HCT116 (cell line): ENCODE results near the gene NR2E1.

Experiments
- FOSL1 ChIP-seq: IDR thresholded peaks from 2 replicates; pipeline ENCODE4 v1.6.1; 2012; ENCODE audit warnings: low read depth
- POLR2A ChIP-seq: IDR thresholded peaks from 2 replicates; pipeline ENCODE4 v1.7.0; 2011; ENCODE audit warnings: borderline replicate concordance; ENCODE audit not compliant: insufficient read depth, insufficient read length; ENCODE audit errors: extremely low read depth
- POLR2AphosphoS5 ChIP-seq: IDR thresholded peaks from 2 replicates; pipeline ENCODE4 v1.6.1; 2011; ENCODE audit warnings: mild to moderate bottlenecking, low read depth, low read length, moderate library complexity
- YY1 ChIP-seq: IDR thresholded peaks from 2 replicates; pipeline ENCODE4 v1.6.1; 2011; ENCODE audit warnings: low read length, low read depth, moderate library complexity, mild to moderate bottlenecking; ENCODE audit not compliant: insufficient replicate concordance; ENCODE audit errors: extremely low read depth
- ZNF274 ChIP-seq: fragments of 200-500 bp; sonication (Bioruptor generic); IDR thresholded peaks from 2 replicates; pipeline ENCODE4 v1.6.1; 2014; ENCODE audit warnings: mild to moderate bottlenecking, low read depth, low read length, inconsistent platforms
- TF ChIP-seq, protein P1 (sequence below), 3 experiments: fragments of 200-600 bp in 1 of 3; sonication (generic) in 1 of 3; IDR thresholded peaks in 2 of 3; conservative IDR thresholded peaks in 1 of 3; 2 replicates each; pipeline ENCODE4 v1.5.1; 2012 to 2017; ENCODE audit warnings: low read depth in 2 of 3, low read length in 2 of 3, antibody characterized with exemption in 1 of 3, borderline replicate concordance in 1 of 3, control low read depth in 1 of 3, mild to moderate bottlenecking in 1 of 3, mixed read lengths in 1 of 3, mixed run types in 1 of 3, moderate library complexity in 1 of 3; ENCODE audit not compliant: insufficient read depth in 1 of 3

DNA sequence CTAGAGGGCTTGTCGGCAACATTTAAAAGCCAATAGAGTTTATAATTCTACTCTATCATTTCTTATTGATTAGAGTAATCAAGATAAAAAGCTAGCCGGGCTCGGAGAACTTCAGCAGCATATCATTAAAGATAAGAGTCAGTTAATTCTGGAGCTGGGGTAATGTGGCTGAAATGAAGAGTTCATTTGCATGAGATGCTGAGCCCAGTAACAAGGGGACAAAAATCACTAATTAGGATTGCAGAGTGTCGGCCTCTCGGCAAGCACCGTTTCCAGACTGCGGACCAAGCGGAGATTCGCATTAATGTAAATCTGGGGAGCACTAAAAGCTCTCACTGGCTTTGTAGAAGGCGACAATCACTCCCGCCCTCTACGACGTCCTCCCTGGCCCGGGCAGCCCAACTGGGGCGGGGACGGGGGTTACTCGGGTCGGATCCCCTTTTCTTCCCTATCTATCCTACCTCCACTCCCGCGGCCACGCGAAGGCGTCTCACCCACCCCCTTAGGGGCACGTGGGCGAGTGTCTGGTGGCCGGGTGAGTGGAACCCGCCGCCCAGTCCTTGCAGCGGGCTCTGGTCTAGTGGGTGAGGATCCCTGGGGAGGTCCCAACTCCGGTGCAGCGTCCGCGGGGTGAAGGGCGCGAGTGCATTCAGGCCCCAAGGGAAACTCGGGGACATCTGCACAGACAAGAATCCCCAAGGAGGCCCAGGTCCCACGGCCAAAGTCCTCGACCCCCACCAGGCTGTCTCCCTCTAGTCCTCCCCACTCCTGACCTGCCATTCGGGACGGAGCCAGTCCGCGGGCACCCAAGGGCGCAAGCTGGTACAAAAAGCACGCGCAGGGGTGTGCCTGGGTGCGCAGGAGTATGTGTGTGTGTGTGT is 49.0 kb upstream of the NR2E1 start:
- TF ChIP-seq, protein P1, sequence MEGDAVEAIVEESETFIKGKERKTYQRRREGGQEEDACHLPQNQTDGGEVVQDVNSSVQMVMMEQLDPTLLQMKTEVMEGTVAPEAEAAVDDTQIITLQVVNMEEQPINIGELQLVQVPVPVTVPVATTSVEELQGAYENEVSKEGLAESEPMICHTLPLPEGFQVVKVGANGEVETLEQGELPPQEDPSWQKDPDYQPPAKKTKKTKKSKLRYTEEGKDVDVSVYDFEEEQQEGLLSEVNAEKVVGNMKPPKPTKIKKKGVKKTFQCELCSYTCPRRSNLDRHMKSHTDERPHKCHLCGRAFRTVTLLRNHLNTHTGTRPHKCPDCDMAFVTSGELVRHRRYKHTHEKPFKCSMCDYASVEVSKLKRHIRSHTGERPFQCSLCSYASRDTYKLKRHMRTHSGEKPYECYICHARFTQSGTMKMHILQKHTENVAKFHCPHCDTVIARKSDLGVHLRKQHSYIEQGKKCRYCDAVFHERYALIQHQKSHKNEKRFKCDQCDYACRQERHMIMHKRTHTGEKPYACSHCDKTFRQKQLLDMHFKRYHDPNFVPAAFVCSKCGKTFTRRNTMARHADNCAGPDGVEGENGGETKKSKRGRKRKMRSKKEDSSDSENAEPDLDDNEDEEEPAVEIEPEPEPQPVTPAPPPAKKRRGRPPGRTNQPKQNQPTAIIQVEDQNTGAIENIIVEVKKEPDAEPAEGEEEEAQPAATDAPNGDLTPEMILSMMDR (IDR thresholded peaks at IDR 0.05 in 2 of 3, conservative IDR thresholded peaks at IDR 0.05 in 1 of 3; ENCODE audit: borderline replicate concordance in 1 of 3, insufficient read depth in 1 of 3, low read depth in 2 of 3, low read length in 2 of 3) = no peak
- TF ChIP-seq POLR2AphosphoS5 (no peak), ZNF274 (no peak), POLR2A (no peak), YY1 (no peak), FOSL1 (no peak)
